HG03196 (cell line): ENCODE measurements around the gene GNG7.
"Not testable (repeated sequence)": the region's sequence is repeated elsewhere in the genome, so short reads cannot be mapped to it uniquely, and the experiment has no call there.

ENCODE experiments used
- ATAC-seq: cut with Tn5 transposase; IDR thresholded peaks from one replicate; pipeline ENCODE4 v1.9.1; 2021; ENCODE audit not compliant: unreplicated experiment

Gene GNG7

DNA sequence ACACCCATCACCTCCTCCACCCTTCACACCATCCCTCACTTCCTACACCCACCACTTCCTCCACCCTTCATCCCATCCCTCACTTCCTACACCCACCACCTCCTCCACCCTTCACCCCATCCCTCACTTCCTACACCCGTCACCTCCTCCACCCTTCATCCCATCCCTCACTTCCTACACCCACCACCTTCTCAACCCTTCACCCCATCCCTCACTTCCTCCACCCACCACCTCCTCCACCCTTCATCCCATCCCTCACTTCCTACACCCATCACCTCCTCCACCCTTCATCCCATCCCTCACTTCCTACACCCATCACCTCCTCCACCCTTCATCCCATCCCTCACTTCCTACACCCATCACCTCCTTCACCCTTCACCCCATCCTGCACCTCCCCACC lies 11.6 kb upstream of the GNG7 start:
- ATAC-seq: not testable (repeated sequence)

DNA sequence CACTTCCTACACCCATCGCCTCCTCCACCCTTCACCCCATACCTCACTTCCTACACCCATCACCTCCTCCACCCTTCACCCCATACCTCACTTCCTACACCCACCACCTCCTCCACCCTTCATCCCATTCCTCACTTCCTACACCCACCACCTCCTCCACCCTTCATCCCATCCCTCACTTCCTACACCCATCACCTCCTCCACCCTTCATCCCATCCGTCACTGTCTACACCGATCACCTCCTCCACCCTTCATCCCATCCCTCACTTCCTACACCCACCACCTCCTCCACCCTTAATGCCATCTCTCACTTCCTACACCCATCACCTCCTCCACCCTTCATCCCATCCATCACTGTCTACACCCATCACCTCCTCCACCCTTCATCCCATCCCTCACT lies 10.7 kb upstream of the GNG7 start:
- ATAC-seq: not testable (repeated sequence)

DNA sequence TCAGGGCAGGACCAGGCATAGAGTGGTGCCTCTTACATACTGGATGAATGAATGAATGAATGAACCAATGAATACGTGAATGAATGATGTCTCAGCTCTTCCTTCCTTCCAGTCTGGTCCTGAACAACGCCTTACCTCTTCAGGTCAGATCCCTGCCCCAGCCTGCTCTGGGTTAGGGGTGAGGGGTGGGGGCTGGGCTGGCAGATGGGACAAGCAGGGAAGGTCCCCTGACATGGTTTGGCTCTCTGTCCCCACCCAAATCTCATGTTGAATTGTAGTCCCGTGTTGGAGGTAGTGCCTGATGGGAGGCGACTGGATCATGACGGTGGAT lies 9.3 kb upstream of the GNG7 start:
- ATAC-seq: no peak

DNA sequence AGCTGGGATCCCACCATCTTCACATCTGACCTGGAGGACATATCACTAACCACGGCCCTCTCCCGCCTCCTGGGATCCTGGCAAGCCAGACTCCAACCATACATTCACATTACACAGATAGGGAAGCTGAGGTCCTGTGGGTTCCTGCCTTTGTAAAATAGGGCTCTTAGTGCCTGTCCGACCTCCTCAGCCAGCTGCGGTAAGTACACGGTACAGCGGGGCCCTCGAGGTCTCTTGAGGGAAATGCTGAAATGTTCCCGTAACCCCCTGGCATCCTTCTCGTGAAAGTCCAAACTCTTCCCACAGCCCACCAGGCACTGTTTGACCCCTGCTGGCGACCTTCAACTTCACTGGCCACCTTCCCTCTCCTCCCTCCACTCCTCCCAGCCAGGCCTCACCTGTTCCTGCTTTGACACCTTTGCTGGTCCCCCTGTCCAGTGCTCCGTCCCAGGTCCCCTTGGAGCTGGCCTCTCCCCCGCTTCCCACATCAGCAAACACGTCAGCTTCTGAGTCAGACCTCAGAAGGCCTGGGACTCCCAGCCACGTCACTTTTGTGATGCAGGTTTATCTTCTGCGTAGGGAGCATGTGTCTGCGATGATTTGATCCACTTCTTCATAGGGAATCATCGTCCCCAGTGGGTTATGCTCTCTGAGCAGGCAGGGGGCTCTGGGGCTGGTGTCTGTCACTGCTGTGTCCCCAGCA lies 8.8 kb upstream of the GNG7 start:
- ATAC-seq: no peak

DNA sequence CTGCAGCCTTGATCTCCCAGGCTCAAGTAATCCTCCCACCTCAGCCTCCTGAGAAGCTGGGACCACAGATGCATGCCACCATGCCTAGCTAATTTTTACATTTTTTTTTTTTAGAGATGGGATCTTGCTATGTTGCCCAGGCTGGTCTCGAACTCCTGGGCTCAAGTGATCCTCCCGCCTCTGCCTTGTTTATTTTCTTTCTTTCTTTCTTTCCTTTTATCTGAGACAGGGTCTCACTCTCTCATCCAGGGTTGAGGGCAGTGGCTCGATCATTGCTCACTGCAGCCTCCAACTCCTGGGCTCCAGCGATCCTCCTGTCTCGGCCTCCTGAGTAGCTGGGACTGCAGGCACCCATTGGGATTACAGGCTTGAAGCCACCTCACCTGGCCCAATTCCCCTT lies 3.8 kb upstream of the GNG7 start:
- no peak for ATAC-seq

DNA sequence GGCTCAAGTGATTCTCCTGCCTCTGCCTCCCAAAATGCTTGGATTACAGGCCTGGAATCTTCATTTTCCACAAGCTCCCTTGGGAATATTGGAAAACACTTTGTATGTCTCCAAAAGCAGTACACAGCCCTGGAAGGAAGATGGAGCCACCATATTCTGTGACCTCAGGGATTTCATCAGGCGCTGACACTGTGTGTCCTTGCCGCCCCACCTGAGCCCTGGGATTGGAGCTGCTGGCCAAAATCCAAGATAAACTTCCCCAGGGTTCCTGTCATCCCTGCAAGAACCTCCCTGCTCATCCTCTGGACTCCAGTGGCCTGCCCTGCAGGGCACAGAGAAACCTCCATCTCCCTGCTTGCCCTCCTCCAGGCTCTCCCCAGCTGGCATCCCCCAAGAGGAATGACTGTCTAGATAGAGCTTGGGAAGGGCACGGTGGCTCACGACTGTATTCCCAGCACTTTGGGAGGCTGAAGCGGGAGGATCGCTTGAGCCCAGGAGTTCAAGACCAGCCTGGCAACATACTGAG lies 1.3 kb upstream of the GNG7 start:
- no peak for ATAC-seq

DNA sequence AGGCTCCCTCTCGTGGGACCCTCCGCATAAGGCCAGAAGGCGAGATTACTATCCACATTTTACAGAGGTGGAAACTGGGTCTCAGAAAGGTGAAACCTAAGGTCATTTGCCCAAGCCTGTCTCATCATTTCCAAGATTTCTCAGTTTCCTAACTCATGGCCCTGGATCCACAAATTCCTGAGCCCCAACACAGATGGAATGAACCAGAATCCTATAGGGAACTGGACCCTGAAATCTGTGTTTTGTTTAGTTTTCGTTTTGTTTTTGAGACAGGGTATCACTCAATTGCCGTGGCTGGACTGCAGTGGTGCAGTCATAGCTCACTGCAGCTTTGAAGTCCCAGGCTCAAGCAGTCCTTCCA lies 563 bp upstream of the GNG7 start:
- ATAC-seq: no peak

DNA sequence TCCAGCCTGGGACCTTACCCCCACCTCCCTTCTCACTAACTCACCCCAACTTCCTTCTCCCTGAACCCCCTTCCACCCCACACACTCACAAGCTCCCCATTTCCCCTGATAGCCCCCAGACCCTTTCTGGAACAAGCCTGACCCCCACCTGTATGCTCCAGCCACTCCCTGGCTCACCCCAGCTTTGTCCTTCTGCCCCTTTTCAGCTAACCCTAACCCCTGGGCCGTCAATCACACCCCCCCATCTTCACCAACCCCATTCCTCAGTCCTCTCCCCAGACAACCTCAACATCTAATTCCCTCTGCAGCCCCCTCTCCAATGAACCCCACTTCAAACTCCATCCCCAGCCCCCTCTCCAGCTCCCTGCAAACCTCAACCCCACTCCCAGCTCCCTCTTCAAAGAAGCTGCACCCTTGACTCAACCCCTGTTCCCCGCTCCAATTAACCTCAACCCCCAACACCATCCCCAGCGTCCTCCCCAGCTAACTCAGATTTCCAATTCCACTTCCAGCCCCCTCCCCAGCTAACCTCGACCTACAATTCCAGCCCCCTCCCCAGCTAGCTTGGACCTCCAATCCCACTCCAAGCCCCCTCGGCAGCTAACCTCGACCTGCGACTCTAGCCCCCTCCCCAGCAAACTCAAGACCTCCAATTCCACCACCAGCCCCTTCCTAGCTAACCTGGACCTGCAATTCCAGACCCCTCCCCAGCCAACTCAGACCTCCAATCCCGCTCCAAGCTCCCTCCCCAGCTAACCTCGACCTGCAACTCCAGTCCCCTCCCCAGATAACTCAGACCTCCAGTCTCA lies 929 bp downstream of the GNG7 start:
- no peak for ATAC-seq

DNA sequence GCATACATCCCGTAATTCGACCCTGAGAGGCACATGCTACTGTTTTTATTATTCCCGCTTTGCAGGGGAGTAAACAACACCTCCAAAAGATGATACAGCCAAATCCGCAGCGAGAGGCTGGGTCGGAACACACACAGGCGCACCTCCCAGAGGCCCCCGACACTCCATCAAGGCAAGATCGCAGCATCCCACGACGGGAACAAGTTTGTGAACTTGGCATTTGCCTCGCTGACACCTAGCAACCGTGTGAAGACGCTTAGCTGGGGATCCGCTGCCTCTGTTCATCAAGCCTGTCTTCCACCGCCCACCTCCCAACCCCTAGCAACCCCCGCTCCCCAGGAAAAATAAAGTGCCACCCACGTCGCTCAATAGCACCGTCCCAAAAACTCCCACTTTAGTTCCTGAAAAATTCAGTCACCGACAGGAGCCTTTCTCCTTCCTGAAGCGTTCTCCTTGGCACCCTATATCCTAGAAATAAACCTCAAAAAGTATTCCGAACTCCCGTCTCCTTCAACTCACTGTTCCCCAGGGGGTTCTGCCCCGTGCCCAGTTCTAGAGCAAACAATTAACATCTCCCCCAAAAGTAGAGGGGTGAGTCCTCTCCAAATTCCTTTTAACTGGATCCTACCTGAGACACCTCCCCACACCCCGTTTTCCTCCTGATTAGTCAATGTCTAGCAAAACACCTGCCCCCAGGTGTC lies 1.7 kb downstream of the GNG7 start:
- no peak for ATAC-seq

DNA sequence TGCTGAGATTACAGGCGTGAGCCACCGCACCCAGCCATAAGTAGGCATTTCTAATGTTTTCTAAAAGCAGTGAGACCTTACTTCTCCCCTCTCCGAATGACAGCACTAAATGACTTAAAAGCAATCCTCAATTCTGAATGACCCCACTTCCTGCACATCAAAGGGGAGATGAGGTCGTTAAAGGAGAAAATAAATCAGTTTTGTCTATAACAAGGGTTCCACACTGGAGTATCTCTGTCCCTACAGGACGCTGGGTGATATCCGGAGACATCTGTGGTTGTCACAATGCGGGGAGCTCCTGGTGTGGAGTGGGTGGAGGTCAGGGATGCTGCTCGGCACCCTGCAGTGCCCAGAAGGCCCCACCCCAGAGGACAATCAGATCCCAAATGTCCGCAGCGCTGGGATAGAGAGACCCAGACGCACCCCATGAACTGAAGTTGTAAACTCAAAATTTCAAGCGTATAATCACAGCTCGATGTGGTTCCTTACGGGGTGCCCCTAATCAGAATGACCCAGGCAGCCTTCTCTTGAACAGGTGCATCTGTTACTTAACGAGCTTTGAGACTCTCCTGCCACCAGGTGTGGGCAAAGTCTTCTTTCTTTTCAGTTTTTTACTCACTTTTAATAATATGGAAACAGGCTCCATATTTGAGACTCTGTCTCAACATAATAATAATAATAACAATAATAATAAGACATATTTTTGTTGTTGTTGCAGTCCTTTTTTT lies 2.9 kb downstream of the GNG7 start:
- no peak for ATAC-seq

DNA sequence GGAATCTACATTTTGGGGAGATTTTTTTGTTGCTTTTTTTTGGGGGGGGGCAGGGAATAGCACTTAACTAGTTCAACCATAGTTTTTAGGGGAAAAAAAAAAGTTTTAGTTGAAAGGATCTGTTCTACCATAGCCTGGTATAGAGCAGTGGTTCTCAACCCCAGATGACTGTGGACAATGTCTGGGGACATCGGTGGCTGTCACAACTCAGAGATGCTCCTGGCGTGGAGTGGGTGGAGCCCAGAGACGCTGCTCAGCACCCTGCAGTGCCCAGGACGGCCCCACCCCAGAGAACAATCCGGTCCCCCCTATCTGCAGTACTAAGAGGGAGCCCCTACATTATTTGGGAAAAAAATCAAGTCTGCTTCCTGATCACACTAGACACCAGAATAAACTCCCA lies 8.3 kb downstream of the GNG7 start:
- ATAC-seq: no peak

DNA sequence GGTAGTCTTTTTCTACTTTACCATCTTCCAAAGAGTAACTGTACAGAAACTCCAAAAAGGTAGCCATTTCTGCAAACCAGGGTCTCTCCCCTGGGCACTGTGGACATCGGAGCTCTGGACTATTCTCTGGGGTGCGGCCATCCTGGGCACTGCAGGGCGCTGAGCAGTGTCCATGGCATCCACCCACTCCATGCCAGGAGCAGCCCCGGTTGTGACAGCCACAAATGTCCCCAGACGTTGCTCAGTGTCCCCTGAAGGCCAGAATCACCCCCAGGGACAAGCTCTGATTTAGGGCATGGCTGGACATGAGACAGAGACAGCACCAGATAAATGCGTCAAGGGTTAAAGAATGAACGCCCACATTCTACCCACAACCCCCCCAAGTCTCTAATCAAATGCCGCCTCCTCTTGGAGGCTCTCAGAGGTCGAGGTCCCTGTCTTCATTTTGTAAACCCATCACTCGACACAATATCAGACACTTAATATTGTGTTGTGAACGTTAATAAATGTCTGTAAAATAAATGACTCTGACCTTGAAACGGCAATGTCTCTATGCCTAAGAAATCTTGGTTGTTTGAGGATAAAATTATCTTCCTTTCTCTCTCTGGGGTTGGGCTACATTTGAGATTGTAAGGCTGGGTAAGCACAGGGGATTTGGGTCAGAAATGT lies 8.9 kb downstream of the GNG7 start:
- no peak for ATAC-seq

DNA sequence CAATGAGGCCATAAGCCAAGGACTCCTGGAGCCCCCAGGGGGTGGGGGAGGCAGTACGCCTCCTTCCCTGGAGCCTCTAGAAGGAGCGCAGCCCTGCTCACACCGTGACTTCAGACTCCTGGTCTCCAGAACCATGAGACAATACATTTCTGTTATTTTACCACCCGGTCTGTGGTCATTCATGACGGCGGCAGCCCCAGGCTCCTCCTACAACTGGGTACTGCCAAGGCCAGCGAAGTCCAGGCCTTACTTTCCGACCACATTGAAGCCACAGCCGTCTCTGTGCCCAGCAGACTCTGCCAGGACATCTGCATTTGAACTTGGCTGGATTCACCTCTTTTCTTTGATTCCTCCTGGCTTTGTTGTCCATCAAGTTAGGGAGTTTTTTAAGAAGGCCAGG lies 10.5 kb downstream of the GNG7 start:
- ATAC-seq: no peak

DNA sequence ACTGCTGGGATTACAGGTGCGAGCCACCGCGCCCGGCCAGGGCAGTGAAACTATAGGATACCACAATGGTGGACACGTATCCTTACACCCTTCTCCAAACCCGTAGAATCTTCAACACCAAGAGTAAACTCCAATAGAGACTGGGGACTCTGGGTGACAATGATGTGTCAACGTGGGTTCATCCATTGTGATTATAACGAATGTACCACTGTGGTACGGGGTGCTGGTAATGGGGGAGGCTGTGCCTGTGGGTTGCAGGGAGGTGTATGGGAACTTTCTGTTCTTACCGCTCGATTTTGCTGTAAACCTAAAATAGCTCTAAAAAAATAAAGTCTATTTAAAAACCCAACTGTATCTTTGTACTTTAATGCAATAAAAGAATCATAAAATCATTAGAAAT lies 11.6 kb downstream of the GNG7 start:
- ATAC-seq: no peak

DNA sequence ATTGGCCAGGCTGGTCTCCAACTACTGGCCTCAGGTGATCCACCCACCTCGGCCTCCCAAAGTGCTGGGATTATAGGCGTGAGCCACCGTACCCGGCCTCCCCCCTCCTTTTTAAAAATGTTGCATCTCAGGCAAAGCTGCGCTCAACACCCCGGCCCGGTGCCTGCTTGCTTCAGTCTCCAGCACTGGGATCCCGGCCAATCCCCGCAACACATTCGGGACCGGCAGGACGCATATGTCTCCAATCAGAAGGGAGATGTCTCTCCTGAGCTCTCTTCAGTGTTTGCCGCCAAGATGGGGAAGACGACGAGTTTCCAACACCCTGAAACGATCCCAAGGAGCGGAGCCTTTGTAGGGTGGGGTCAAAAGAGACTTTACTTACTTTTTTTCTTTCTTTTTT lies 16.1 kb downstream of the GNG7 start:
- ATAC-seq: no peak

DNA sequence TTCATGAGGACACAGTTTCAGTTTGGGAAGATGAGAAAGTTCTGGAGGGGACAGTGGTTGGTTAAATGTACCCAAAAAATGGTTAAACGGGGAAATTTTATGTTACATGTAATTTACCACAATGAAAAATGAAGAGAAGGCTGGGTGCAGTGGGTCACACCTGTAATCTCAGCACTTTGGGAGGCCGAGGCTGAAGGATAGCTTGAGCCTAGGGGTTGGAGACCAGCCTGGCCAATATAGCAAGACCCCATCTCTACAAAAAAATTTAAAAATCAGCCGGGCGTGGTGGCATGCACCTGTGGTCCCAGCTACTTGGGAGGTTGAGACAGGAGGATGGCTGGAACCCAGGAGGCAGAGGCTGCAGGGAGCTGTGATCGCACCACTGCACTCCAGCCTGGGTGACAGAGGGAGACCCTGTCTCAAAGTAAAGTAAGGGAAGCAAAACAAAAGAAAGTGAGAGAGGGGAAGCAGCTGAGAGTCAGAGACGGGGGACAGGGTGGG lies 17.2 kb downstream of the GNG7 start:
- no peak for ATAC-seq

DNA sequence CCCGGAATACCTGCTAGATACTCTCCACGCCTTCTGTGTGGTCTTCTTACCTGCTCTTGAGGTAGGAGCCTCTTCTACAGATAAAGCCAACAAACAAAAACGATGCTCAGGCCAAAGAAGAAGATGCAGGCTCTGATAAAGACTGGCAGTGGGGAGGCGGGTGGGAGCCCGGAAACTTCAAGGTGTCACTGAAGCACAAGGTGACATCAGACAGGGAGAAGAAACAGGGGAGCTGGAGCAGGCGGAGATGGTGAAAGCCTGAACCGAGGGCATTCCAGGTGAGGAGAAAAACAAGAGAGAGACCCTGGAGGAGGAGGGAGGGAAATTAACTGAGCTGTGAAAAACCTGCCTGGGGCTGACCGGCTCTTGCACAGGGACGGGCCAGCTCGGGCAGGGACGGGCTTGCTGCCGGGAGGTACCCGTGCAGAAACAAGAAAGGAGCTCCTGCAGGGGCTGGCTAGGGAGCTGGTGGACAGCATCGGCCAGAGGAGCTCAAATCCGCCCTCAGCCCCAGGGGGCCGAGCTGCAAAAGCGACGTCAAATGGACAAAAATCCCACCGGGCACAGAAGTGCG lies 19.0 kb downstream of the GNG7 start:
- ATAC-seq: no peak

DNA sequence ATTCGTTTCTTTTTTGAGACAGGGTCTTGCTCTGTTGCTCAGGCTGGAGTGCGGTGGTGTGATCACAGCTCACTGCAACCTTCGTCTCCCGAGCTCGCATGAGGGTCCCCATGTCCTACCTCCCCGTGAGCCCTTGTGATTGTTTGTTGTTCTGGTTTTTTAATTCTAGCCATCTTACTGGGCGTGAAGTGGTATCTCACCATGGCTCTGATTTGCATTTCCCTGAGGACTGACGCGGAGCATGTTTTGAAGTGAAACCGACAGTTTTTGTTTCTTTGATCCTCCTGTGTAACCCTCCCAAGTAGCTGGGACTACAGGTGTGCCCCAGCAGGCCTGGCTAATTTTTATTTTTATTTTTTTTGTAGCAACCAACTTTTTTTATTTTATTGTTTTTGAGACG lies 21.7 kb downstream of the GNG7 start:
- ATAC-seq: no peak

DNA sequence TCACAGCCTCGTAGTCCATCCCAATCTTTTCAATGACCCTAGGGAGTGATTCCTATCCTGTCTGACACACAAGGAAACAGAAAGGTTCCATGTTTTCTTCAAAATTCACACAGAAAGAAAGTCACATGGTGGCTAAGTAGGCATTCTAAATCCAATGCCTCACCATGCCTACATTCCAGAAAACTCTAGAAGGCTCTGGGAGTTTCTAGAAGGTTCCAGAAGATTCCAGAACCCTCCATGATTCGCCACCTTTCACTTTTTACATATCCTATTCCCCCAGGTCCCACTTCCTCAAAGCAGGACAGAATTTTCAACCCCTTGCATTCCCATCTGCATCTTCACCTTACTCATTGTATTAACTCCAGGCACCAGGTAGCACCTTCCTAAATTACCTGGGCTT lies 23.1 kb downstream of the GNG7 start:
- ATAC-seq: no peak

DNA sequence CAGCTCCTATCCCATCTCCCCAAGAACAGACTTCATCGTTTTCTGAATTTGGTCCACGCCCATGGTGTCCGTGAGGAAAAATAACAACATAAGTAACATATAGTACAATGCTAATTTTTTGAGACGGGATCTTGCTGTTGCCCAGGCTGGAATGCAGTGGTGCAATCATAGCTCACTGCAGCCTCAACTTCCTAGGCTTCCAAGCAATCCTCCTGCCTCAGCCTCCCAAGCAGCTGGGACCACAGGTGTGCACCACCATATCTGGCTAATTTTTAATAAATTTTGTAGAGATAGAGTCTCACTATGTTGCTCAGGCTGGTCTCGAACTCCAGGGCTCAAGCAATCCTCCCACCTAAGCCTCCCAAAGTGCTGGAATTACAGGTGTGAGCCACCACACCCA lies 23.5 kb downstream of the GNG7 start:
- ATAC-seq: not testable (repeated sequence)
